HG03457 (cell line): Measurements from ENCODE around the gene PADI2.
"Not testable (repeated sequence)": the region's sequence is repeated elsewhere in the genome, so short reads cannot be mapped to it uniquely, and the experiment has no call there.

Source experiments
- ATAC-seq: cut with Tn5 transposase; IDR thresholded peaks from one replicate; pipeline ENCODE4 v1.9.1; 2021; ENCODE audit warnings: moderate number of reproducible peaks; ENCODE audit not compliant: unreplicated experiment

Gene PADI2

DNA sequence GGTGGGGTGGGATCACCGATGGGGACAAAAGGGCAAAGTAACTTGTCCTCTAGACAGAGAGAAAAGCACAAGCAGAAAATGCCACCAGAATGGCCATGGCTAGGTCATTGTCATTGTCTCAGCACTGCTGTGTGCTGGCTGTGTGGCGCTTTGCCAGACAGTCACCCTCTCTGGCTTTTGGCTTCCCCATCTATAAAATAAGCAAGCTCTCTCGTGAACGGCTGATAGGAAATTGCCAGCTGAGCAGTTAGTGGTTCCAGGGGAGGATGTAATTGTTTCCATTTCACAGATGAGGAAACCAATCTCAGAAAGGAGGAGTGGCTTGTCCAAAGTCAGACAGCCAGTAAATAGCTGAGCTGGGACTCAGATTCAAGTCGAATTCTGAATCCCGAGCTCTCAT is 32.5 kb downstream of the PADI2 start:
- ATAC-seq: no peak

GRCh38 chr1:17084787-17085186 is 34.5 kb downstream of the PADI2 start:
- ATAC-seq: no peak

DNA sequence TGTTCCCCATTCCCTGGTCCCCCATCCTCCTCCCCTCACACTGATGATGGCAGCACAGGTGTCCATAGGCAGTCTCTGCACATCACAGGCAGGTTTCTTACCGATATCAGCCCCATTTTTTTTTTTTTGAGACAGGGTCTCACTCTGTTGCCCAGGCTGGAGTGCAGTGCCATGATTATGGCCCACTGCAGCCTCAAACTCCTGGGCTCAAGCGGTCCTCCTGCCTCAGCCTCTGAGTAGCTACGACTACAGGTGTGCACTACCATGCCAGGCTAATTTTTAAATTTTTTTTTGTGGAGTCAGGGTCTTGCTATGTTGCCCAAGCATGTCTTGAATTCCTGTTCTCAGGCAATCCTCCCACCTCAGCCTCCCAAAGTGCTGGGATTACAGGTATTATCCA is 36.5 kb downstream of the PADI2 start:
- ATAC-seq: no peak

DNA sequence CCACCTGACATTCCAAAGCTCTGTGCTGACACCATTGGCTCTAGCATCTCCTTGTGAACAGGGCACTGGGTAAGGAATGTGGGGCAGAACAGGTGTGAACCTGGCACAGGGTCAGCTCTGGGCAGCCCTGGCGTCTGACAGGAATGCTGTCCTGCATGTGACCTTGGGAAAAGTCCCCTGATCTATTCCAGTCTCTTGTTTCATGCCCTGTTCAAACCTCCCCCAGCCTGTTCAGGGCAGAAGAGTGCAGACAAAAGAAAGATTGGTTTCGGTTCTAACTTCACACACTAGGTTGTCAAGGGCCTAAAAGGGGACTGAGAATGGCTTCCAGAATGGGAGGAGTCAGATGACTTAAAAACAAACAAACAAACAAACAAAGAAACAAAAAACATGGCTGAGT is 37.8 kb downstream of the PADI2 start:
- ATAC-seq: no peak

DNA sequence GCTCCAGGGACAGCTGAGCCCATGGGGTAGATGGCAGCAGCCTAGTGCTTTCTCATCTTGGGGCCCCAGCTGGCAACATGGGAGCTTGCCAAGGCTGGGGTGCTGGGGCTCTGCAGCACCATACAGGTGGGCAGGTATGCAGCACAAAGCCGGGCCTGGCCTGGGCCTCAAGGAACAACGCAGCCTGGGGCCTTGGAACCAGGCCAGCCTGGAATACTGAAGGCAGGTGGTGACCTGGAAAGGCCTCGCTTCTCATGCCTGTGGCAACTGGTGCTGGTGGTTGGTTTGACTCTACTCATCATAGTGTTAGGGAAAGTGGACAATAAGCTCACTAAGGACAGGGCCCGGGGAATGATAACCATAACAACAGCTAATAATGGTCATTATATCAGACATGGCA is 38.4 kb downstream of the PADI2 start:
- ATAC-seq: no peak

DNA sequence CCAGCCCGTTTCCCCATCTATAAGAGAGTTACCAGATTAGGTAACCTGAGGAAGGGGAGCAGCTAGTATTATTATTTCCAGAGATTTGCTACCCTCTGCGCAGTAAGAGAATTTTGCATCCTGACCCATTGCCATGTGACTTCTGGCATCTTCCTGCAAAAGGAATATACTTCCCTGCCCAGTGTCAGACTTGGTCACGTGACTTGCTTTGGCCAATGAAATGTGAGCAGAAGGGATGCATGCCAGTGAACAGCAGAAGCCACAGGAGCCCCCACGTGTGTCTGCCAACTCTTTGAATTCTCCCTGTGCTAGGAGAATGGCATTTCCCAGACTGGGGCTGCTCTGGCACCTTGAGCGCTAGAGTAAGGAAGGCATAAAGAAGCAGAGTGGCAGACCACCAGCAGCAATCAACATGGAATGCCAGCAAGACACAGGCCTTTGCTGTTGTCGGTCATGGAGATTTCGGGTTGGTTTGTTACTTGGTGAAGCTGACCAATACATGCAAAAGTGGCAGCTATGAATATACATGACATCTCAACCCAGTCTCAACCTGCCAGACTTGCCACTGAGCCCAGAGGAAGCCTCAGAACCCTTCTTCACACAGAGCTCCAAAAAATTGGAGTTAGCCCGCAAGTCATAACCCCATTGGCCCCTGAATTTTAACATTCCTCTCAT is 39.0 kb downstream of the PADI2 start:
- no peak for ATAC-seq

DNA sequence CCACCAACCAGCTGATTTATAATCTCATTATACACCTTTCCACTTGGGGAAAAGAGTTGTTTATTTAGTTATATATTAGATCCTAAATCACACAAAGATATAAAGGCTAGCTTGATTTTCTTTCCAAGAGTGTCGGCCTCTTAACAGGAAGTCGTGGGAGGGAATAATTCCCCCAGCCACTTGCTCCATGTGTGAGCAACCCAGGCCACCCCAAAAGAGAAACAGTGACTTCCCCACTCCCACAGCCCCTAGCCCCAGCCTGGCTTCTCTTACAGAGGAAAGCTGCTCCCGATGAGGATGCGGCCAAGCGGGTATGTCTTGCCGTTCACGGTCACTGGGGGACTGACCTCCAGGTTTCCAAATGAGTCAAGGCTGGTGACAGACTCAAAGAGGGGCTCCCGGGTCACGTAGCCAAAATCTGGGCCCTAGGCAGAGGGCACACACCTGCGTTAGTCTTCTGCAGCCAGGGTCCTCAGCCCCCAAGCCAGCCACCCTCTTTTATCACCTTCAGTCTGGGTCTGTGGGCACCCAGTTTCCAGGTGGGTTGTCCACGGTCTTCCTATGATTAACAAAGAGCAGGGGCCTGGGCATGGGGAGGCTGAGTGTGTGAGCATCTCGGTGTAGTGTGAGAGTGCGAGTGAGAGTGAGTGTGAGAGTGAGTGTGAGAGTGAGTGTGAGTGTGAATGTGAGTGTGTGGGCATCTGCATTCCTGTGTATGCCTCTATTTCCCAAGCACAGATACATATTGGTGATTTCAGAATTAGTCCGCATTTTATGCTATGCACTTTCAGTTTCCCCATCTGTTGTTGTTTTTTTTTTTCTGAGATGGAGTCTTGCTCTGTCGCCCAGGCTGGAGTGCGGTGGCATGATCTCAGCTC is 40.0 kb downstream of the PADI2 start:
- ATAC-seq: no peak

DNA sequence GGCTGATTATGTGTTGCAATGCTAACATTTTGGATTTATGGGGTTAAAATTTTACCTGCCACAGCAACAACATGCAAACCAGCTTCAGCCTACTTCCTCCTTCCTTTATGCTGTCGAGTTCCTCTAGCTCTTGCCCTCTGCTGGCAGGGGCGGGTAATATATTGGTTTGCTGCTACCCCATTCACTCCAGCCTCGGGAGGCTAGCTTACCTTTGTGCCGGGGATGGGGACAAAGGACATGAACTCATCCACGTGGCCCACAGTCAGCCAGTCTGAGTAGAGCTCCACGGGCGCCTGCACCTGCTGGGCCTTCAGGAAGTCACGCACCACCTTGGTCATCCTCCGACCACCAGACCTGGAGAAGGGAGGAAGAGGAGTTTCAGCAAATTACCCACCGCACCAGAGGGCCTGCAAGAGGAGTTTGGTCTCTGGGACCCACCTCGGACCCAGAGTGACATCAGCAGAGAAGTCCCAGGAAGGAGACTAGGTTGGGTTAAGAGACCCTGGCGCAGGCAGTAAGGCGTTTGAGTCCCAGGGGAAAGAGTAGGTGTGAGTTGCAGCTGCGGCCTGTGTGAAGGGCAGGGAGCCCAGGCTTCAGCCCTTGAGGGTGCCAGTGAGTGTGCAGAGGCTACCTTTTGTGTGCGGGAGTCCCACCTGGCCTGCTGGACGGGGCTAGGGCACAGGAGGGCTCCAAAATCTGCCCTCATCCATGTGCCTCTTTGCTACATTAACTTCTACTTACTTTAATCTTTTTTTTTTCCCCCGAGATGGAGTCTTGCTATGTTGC is 43.6 kb downstream of the PADI2 start:
- ATAC-seq: no peak

- no peak for ATAC-seq
Observed at GRCh38 chr1:17071794-17072193, 47.5 kb downstream of the PADI2 start.

DNA sequence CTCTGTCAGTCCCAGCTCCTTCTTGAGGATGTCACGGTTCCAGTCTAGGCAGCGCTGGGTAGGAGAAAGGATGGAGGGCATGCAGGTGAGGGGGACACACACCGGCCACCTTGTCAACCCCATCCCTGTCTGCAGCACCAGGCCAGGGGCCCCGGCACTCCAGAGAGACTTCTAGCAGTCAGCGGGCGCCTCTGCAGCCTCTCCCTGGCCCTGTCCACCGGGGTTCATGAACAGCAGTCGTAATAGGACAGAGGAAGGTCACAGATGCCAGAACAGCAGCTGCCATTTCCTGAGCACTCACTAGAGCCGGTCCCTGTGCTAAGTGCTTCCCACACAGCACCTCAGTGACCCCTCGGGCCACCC is 49.1 kb downstream of the PADI2 start:
- ATAC-seq: no peak

GRCh38 chr1:17069452-17070162 is 49.6 kb downstream of the PADI2 start:
- no peak for ATAC-seq

DNA sequence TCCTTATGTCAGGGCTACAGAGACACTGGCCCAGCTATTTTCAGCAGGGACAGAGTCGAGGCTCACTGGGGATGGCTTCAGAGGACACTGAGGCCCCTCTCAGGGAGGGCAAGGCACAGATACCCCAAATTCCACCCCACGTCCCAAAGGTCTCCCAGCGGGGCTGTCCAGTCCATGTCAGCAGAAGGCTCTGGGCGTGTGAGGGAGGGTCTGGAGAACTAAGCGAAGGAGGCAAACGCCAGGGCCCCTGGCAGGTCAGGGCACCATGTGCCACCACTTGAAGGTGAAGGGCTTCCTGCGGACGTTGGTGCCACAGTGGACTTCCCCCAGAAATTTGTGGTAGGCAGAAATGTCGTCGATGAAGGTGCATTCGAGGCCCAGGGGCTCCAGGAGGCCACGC is 50.5 kb downstream of the PADI2 start:
- no peak for ATAC-seq

GRCh38 chr1:17067465-17068240 is 51.6 kb downstream of the PADI2 start:
- no peak for ATAC-seq

DNA sequence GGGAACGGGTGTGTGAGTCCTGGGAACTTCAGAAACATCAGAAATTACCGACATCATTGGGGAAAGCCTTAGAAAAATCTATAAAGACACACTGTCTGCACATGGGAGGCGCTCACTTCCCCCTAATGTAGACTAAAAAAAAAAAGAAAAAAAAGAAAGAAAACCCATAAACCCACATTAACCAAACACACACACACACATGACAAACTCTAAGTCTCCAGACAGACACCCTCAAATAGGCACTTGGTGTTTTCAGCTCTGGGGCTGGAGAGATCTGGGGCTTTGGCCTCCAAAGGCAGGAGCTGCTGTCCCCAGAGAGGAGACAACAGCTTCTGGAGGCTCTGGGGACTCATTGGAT is 52.2 kb downstream of the PADI2 start:
- ATAC-seq: no peak

DNA sequence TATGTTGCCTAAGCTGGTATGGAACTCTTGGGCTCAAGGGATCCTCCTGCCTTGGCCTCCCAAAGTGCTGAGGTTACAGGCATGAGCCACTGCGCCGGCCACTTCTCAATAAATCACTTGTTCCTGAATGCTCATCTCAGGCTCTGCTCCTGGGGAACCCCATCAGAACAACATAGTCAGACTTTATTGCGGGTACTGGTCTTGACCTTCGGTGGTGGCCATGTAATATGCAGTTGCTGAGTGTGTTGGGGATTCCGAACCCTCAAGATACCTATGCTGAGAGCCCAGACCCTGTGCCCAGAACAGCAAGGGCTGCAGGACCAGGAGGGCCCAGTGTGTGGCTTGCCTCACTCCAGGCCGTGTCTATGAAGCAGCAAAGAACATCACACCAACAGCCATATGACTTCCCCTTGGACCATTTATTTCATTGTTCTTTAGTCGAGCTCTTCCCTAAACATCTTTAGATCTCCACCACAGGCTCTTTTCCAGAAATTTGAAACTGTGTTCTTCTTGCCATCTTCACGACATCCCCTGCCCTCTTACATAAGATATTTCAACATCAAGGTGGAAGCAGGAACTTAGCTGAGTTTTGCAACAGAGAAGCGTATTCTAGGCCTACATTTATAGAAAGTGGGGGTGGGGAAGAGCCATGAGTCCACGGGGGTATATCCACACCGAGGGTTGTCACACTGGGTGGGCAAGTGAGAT is 52.7 kb downstream of the PADI2 start:
- ATAC-seq: no peak

- ATAC-seq: no peak
Observed at GRCh38 chr1:17065666-17066065, 53.6 kb downstream of the PADI2 start.

DNA sequence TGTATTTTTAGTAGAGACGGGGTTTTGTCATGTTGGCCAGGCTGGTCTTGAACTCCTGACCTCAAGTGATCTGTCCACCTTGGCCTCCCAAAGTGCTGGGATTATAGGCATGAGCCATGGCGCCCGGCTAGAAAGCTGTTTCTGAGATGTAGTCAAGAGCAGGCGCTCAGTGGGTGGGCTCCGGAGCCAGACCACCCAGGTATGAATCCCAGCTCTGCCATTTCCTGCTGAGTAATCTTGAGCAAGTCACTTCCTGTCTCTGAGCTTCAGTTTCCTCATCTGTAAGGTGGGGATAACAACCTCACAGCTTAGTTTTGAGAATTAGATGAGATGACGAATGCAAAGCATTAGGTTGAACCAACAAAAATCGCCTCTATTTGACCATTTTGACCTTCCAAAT is 56.5 kb downstream of the PADI2 start:
- not testable (repeated sequence) for ATAC-seq

- ATAC-seq: no peak
Observed at GRCh38 chr1:17061892-17062291, 57.4 kb downstream of the PADI2 start.

DNA sequence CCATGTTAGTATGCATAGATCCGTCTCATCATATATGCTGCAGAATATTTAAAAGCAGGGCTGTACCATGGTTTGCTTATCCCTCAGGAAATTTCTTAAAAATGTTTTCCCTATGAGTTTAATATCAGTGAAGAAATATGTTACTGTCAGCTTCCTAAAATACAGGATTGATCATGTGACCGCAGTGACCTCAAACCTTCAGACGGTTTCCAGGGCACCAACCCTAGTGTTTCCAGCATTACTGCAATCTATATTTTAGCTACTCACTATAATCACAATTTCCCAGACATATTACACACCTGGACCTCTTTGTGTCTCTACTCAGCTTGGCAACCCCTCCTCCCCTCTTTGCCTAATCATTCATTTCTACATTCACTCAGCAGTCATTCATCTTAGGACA is 57.8 kb downstream of the PADI2 start:
- no peak for ATAC-seq

GRCh38 chr1:17060306-17060749 is 58.9 kb downstream of the PADI2 start:
- no peak for ATAC-seq
